ENCODE data around the gene QRSL1.
A peak's percentile ranks its signal among the peaks of the same experiment; 100 is the strongest.
"Not testable (repeated sequence)": the region's sequence is repeated elsewhere in the genome, so short reads cannot be mapped to it uniquely, and the experiment has no call there.

Gene QRSL1

GRCh38 chr6:106626485-106626884 lies 2.9 kb upstream of the QRSL1 start:
- H3K4me3 ChIP-seq (ENCODE audit: low read length), result no peak overlapping the region
- peaks cover 13% of the 10 kb centered on the region for H3K4me1 ChIP-seq (ENCODE audit: control insufficient read depth, insufficient read depth, low read length)
- H3K9ac ChIP-seq (ENCODE audit: low read depth, low read length), result no peak overlapping the region
- H3K9me3 ChIP-seq (replicated peaks; ENCODE audit: low read length), result no peaks in the 10 kb centered on the region
- H3K4me2 ChIP-seq (ENCODE audit: low read length), result no peak overlapping the region
- H3K36me3 ChIP-seq (ENCODE audit: insufficient read depth, low read length), result peaks cover 3% of the 10 kb centered on the region
- no peaks in the 10 kb centered on the region for H3K27me3 ChIP-seq (ENCODE audit: control insufficient read depth, insufficient read depth, low read length)

- not testable (repeated sequence) for H3K9ac ChIP-seq (ENCODE audit: low read depth, low read length); H3K36me3 ChIP-seq (ENCODE audit: insufficient read depth, low read length); H3K4me2 ChIP-seq (ENCODE audit: low read length); H3K9me3 ChIP-seq (replicated peaks; ENCODE audit: low read length); H3K27me3 ChIP-seq (ENCODE audit: control insufficient read depth, insufficient read depth, low read length); H3K4me3 ChIP-seq (ENCODE audit: low read length)
- peaks cover 14% of the 10 kb centered on the region for H3K4me1 ChIP-seq (ENCODE audit: control insufficient read depth, insufficient read depth, low read length)
Measured at GRCh38 chr6:106627760-106628159, 1.6 kb upstream of the QRSL1 start.

- Histone ChIP-seq H3K9ac (ENCODE audit: low read depth, low read length) (peak overlapping the region; percentile 90), H3K9me3 (replicated peaks; ENCODE audit: low read length) (no peaks in the 10 kb centered on the region), H3K36me3 (ENCODE audit: insufficient read depth, low read length) (no peaks in the 10 kb centered on the region), H3K27me3 (ENCODE audit: control insufficient read depth, insufficient read depth, low read length) (no peaks in the 10 kb centered on the region), H3K4me1 (ENCODE audit: control insufficient read depth, insufficient read depth, low read length) (peaks cover 14% of the 10 kb centered on the region), H3K4me3 (ENCODE audit: low read length) (peak overlapping the region; percentile 95), H3K4me2 (ENCODE audit: low read length) (peak overlapping the region; percentile 82)
Measured at GRCh38 chr6:106628658-106629102, 698 bp upstream of the QRSL1 start.

- peak overlapping the region; percentile 83 for H3K4me2 ChIP-seq (ENCODE audit: low read length)
- H3K9ac ChIP-seq (ENCODE audit: low read depth, low read length), result peak overlapping the region; percentile 90
- no peaks in the 10 kb centered on the region for H3K36me3 ChIP-seq (ENCODE audit: insufficient read depth, low read length)
- peak overlapping the region; percentile 95 for H3K4me3 ChIP-seq (ENCODE audit: low read length)
- H3K9me3 ChIP-seq (replicated peaks; ENCODE audit: low read length), result no peaks in the 10 kb centered on the region
- no peaks in the 10 kb centered on the region for H3K27me3 ChIP-seq (ENCODE audit: control insufficient read depth, insufficient read depth, low read length)
- H3K4me1 ChIP-seq (ENCODE audit: control insufficient read depth, insufficient read depth, low read length), result peaks cover 14% of the 10 kb centered on the region
Measured at GRCh38 chr6:106629859-106630163, 433 bp downstream of the QRSL1 start.

GRCh38 chr6:106630366-106630765 lies 988 bp downstream of the QRSL1 start:
- peaks cover 14% of the 10 kb centered on the region for H3K4me1 ChIP-seq (ENCODE audit: control insufficient read depth, insufficient read depth, low read length)
- H3K4me3 ChIP-seq (ENCODE audit: low read length), result peak overlapping the region; percentile 95
- H3K36me3 ChIP-seq (ENCODE audit: insufficient read depth, low read length), result no peaks in the 10 kb centered on the region

GRCh38 chr6:106631346-106631745 lies 2.0 kb downstream of the QRSL1 start:
- no peak overlapping the region for H3K4me2 ChIP-seq (ENCODE audit: low read length)
- H3K9ac ChIP-seq (ENCODE audit: low read depth, low read length), result no peak overlapping the region
- no peak overlapping the region for H3K4me3 ChIP-seq (ENCODE audit: low read length)
- H3K27me3 ChIP-seq (ENCODE audit: control insufficient read depth, insufficient read depth, low read length), result no peaks in the 10 kb centered on the region
- H3K9me3 ChIP-seq (replicated peaks; ENCODE audit: low read length), result no peaks in the 10 kb centered on the region
- no peaks in the 10 kb centered on the region for H3K36me3 ChIP-seq (ENCODE audit: insufficient read depth, low read length)
- H3K4me1 ChIP-seq (ENCODE audit: control insufficient read depth, insufficient read depth, low read length), result peaks cover 14% of the 10 kb centered on the region

More at GRCh38 chr6:106630366-106630765, 988 bp downstream of the QRSL1 start:
- H3K9ac ChIP-seq (ENCODE audit: low read depth, low read length), result peak overlapping the region; percentile 90
- H3K4me2 ChIP-seq (ENCODE audit: low read length), result peak overlapping the region; percentile 83
- no peaks in the 10 kb centered on the region for H3K27me3 ChIP-seq (ENCODE audit: control insufficient read depth, insufficient read depth, low read length)
- no peaks in the 10 kb centered on the region for H3K9me3 ChIP-seq (replicated peaks; ENCODE audit: low read length)

GRCh38 chr6:106634565-106634964 lies 5.2 kb downstream of the QRSL1 start:
- no peaks in the 10 kb centered on the region for H3K27me3 ChIP-seq (ENCODE audit: control insufficient read depth, insufficient read depth, low read length)
- H3K9ac ChIP-seq (ENCODE audit: low read depth, low read length), result no peak overlapping the region
- no peaks in the 10 kb centered on the region for H3K9me3 ChIP-seq (replicated peaks; ENCODE audit: low read length)
- H3K4me3 ChIP-seq (ENCODE audit: low read length), result no peak overlapping the region
- H3K4me1 ChIP-seq (ENCODE audit: control insufficient read depth, insufficient read depth, low read length), result peaks cover 8% of the 10 kb centered on the region
- no peak overlapping the region for H3K4me2 ChIP-seq (ENCODE audit: low read length)
- no peaks in the 10 kb centered on the region for H3K36me3 ChIP-seq (ENCODE audit: insufficient read depth, low read length)

- H3K4me3 ChIP-seq (ENCODE audit: low read length), result no peak overlapping the region
- H3K9ac ChIP-seq (ENCODE audit: low read depth, low read length), result no peak overlapping the region
- H3K36me3 ChIP-seq (ENCODE audit: insufficient read depth, low read length), result peaks cover 7% of the 10 kb centered on the region
- no peaks in the 10 kb centered on the region for H3K27me3 ChIP-seq (ENCODE audit: control insufficient read depth, insufficient read depth, low read length)
- H3K4me2 ChIP-seq (ENCODE audit: low read length), result no peak overlapping the region
- H3K9me3 ChIP-seq (replicated peaks; ENCODE audit: low read length), result no peaks in the 10 kb centered on the region
- H3K4me1 ChIP-seq (ENCODE audit: control insufficient read depth, insufficient read depth, low read length), result no peaks in the 10 kb centered on the region
Measured at GRCh38 chr6:106637051-106637716, 7.8 kb downstream of the QRSL1 start.

GRCh38 chr6:106637717-106638341 lies 8.5 kb downstream of the QRSL1 start:
- Histone ChIP-seq H3K4me1 (ENCODE audit: control insufficient read depth, insufficient read depth, low read length) (peaks cover 5% of the 10 kb centered on the region), H3K9me3 (replicated peaks; ENCODE audit: low read length) (no peaks in the 10 kb centered on the region), H3K36me3 (ENCODE audit: insufficient read depth, low read length) (peaks cover 12% of the 10 kb centered on the region), H3K4me3 (ENCODE audit: low read length) (no peak overlapping the region), H3K27me3 (ENCODE audit: control insufficient read depth, insufficient read depth, low read length) (no peaks in the 10 kb centered on the region), H3K9ac (ENCODE audit: low read depth, low read length) (no peak overlapping the region), H3K4me2 (ENCODE audit: low read length) (no peak overlapping the region)

GRCh38 chr6:106639812-106640211 lies 10.4 kb downstream of the QRSL1 start:
- H3K36me3 ChIP-seq (ENCODE audit: insufficient read depth, low read length), result peaks cover 19% of the 10 kb centered on the region
- H3K4me1 ChIP-seq (ENCODE audit: control insufficient read depth, insufficient read depth, low read length), result peaks cover 11% of the 10 kb centered on the region
- H3K9ac ChIP-seq (ENCODE audit: low read depth, low read length), result no peak overlapping the region
- no peaks in the 10 kb centered on the region for H3K27me3 ChIP-seq (ENCODE audit: control insufficient read depth, insufficient read depth, low read length)
- no peak overlapping the region for H3K4me3 ChIP-seq (ENCODE audit: low read length)
- no peaks in the 10 kb centered on the region for H3K9me3 ChIP-seq (replicated peaks; ENCODE audit: low read length)
- H3K4me2 ChIP-seq (ENCODE audit: low read length), result no peak overlapping the region

GRCh38 chr6:106642476-106642875 lies 13.1 kb downstream of the QRSL1 start:
- Histone ChIP-seq H3K36me3 (ENCODE audit: insufficient read depth, low read length) (peaks cover 29% of the 10 kb centered on the region), H3K27me3 (ENCODE audit: control insufficient read depth, insufficient read depth, low read length) (no peaks in the 10 kb centered on the region), H3K4me1 (ENCODE audit: control insufficient read depth, insufficient read depth, low read length) (peaks cover 11% of the 10 kb centered on the region), H3K4me3 (ENCODE audit: low read length) (no peak overlapping the region), H3K9me3 (replicated peaks; ENCODE audit: low read length) (no peaks in the 10 kb centered on the region), H3K4me2 (ENCODE audit: low read length) (peak overlapping the region; percentile 11), H3K9ac (ENCODE audit: low read depth, low read length) (no peak overlapping the region)

- Histone ChIP-seq H3K9ac (ENCODE audit: low read depth, low read length) (no peak overlapping the region), H3K9me3 (replicated peaks; ENCODE audit: low read length) (no peaks in the 10 kb centered on the region), H3K36me3 (ENCODE audit: insufficient read depth, low read length) (peaks cover 29% of the 10 kb centered on the region), H3K4me2 (ENCODE audit: low read length) (peak overlapping the region; percentile 11), H3K4me1 (ENCODE audit: control insufficient read depth, insufficient read depth, low read length) (peaks cover 11% of the 10 kb centered on the region), H3K4me3 (ENCODE audit: low read length) (no peak overlapping the region), H3K27me3 (ENCODE audit: control insufficient read depth, insufficient read depth, low read length) (no peaks in the 10 kb centered on the region)
Measured at GRCh38 chr6:106643061-106643460, 13.7 kb downstream of the QRSL1 start.

All from skeletal muscle satellite cell (primary cell).